ENCODE results near the gene ZNF581. TPM values are rescaled to one million over a fixed set of nuclear protein-coding genes. Genes with fewer than 3 reads are reported as not detected.

The ZNF581 gene
- total RNA-seq, 1 donor from 2014 or later = 36.9 TPM

DNA sequence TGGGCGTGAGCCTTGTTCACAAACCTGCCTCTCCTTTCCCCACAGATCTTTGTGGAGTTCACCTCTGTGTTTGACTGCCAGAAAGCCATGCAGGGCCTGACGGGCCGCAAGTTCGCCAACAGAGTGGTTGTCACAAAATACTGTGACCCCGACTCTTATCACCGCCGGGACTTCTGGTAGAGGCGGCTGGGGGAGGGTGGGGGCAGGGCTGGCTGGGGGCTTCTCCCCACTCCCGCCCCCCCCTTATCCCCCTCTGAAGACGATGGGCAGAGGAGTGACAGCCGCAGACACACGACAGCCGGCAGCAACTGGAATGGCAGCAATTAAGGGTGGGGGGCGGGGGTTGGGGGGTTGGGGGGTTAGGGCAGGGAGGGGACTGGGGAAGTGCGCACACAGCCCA lies 30.4 kb downstream of the ZNF581 start:
- TF ChIP-seq, protein P1, sequence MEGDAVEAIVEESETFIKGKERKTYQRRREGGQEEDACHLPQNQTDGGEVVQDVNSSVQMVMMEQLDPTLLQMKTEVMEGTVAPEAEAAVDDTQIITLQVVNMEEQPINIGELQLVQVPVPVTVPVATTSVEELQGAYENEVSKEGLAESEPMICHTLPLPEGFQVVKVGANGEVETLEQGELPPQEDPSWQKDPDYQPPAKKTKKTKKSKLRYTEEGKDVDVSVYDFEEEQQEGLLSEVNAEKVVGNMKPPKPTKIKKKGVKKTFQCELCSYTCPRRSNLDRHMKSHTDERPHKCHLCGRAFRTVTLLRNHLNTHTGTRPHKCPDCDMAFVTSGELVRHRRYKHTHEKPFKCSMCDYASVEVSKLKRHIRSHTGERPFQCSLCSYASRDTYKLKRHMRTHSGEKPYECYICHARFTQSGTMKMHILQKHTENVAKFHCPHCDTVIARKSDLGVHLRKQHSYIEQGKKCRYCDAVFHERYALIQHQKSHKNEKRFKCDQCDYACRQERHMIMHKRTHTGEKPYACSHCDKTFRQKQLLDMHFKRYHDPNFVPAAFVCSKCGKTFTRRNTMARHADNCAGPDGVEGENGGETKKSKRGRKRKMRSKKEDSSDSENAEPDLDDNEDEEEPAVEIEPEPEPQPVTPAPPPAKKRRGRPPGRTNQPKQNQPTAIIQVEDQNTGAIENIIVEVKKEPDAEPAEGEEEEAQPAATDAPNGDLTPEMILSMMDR (IDR thresholded peaks at IDR 0.05; ENCODE audit: insufficient read depth, low read length, poor library complexity, severe bottlenecking) = no peak
- Histone ChIP-seq H3K4me3 (ENCODE audit: low read depth, low read length) (no peak overlapping the region), H3K36me3 (ENCODE audit: control insufficient read depth, insufficient read depth, low read length) (peaks cover 5% of the 10 kb centered on the region), H3K27me3 (ENCODE audit: control insufficient read depth, insufficient read depth, low read length) (no peaks in the 10 kb centered on the region)
- DNase-seq (ENCODE audit: low read depth) = no peak

DNA sequence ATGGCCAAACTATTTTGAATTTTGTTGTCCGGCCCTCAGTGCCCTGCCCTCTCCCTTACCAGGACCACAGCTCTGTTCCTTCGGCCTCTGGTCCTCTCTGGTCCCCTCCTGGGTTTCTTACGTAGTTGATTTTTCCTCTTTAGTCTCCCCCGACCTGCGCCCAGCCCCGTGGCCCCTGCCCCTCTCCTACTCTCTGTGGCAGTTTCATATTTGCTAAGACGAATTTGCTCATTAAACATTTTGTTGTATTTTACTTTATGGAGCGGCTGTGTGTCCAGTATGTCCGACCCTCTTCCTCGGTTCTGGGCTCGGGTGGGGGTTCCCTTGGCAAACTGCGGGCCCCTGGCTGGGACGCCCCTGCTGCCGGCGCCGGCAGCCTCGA lies 31.0 kb downstream of the ZNF581 start:
- no peak for DNase-seq (ENCODE audit: low read depth)
- TF ChIP-seq, protein P1 (IDR thresholded peaks at IDR 0.05; ENCODE audit: insufficient read depth, low read length, poor library complexity, severe bottlenecking) = no peak
- H3K4me3 ChIP-seq (ENCODE audit: low read depth, low read length) = peak overlapping the region; percentile 84
- H3K36me3 ChIP-seq (ENCODE audit: control insufficient read depth, insufficient read depth, low read length) = peaks cover 4% of the 10 kb centered on the region
- H3K27me3 ChIP-seq (ENCODE audit: control insufficient read depth, insufficient read depth, low read length) = no peaks in the 10 kb centered on the region

DNA sequence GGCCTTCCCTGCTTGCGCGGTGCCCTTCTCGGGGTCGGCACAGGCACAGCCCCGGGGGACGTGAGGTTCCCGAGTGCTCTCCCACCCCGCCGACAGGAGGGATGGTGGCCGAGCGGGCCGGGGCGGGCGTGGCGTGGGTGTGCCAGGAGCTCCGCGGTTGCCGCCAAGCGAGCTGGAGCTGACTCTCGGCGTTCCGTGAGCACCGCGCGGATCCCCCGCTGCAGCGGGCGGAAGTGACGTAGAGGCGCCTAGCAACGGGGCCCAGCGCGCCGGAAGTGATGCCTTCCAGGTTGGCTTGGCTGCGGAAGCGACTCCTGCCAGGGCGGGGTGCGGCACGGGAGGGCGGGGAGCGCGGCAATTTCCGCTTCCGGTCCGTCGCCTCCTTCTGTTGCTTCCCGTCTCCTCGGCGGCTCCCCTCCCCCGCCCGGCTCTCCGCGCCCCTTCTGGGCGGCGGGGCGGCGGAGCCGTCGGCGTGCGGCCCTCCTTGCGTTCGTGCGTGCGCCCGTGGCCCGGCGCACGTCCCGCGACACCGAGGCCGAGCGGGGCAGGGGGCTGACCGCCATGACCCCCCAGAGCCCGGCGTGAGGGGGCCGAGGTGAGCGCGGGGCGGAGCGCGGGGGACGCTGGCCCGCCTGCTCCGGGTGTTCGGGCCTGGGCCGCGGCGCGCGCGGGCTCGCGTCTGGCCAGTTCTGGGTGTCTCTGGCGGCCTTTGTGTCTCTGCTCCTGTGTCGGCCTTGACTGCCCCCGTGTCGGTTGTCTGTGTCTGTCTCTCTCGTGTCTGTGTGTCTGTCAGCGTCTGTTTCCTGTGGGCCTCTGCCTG lies 31.6 kb downstream of the ZNF581 start, which contains the start of gene EPN1:
TSS of gene EPN1 (plus strand) at position 386 of the 820 bp plus-strand sequence. CDS start 3,402 bp downstream, outside the sequence.
- H3K4me3 ChIP-seq (ENCODE audit: low read depth, low read length) = peak within 1 kb of the TSS; percentile 84
- H3K36me3 ChIP-seq (ENCODE audit: control insufficient read depth, insufficient read depth, low read length) = peaks cover 3% of the 10 kb centered on the region
- peak; percentile 82 for DNase-seq (ENCODE audit: low read depth)
- no peaks in the 10 kb centered on the region for H3K27me3 ChIP-seq (ENCODE audit: control insufficient read depth, insufficient read depth, low read length)
- TF ChIP-seq, protein P1 (IDR thresholded peaks at IDR 0.05; ENCODE audit: insufficient read depth, low read length, poor library complexity, severe bottlenecking) = no peak

DNA sequence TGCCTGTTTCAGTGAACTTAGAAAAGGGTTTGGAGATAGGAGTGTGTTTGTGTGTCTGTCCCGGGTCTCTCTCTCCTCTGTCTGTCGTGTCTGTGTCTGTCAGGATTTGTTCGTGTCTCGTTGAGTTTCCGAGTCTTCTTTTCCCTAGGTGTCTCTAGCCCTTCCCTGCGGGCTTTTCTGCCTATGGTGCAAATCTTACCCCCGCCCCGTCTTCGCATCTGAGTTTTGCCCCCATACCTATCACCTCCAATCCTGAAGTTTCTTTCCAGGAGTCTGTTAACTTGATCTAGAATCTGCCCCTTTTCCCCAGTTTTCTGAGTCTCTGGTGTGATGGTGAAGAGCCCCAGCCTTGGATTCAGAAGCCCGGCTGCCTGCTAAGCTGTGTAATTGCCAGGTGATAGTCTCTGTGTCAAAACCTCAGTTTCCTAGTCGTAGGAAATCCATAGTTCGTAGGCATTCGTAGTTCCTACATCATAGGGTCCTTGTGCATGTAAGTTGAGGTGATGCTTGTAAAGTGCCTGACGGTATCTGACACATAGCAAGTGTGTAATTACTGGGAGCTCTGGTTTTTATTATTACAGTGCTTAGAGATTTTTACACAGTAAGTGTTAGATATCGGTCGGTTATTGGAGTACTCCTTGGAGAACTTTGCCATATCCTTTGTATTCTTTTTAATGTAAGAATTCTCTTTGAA lies 32.4 kb downstream of the ZNF581 start:
- peak overlapping the region; percentile 84 for H3K4me3 ChIP-seq (ENCODE audit: low read depth, low read length)
- TF ChIP-seq, protein P1 (IDR thresholded peaks at IDR 0.05; ENCODE audit: insufficient read depth, low read length, poor library complexity, severe bottlenecking) = no peak
- peaks cover 2% of the 10 kb centered on the region for H3K36me3 ChIP-seq (ENCODE audit: control insufficient read depth, insufficient read depth, low read length)
- no peaks in the 10 kb centered on the region for H3K27me3 ChIP-seq (ENCODE audit: control insufficient read depth, insufficient read depth, low read length)
- DNase-seq (ENCODE audit: low read depth) = no peak

DNA sequence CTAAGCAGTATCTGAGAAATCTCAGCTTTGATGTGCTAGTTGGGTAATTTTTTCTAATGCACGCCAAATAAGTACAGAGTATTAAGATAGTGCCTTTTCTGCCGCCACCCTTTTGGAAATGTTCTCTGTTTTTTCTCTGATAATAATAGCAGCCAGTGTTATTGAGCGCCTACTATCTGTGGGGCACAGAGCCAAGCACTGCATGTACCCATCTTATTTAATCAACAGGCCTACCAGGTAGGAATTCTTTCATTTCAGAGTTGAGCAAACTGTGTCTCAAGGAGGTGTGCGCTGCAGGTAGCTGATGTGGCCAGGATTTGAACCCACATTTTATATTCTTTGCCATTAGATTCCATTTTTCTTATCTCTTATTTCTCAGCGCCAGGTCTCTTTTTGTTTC lies 32.9 kb downstream of the ZNF581 start:
- Histone ChIP-seq H3K27me3 (ENCODE audit: control insufficient read depth, insufficient read depth, low read length) (no peaks in the 10 kb centered on the region), H3K4me3 (ENCODE audit: low read depth, low read length) (no peak overlapping the region), H3K36me3 (ENCODE audit: control insufficient read depth, insufficient read depth, low read length) (peaks cover 2% of the 10 kb centered on the region)
- TF ChIP-seq, protein P1 (IDR thresholded peaks at IDR 0.05; ENCODE audit: insufficient read depth, low read length, poor library complexity, severe bottlenecking) = no peak
- DNase-seq (ENCODE audit: low read depth) = no peak

All from kidney epithelial cell (primary cell).